Measurements from ENCODE around the gene RHBDL1. TPM values are rescaled to one million over a fixed set of nuclear protein-coding genes. Genes with fewer than 3 reads are reported as not detected.
A peak's percentile ranks its signal among the peaks of the same experiment; 100 is the strongest.

Gene RHBDL1
- total RNA-seq, 2 donors from 2014 or later: 0.42 to 8.0 TPM

DNA sequence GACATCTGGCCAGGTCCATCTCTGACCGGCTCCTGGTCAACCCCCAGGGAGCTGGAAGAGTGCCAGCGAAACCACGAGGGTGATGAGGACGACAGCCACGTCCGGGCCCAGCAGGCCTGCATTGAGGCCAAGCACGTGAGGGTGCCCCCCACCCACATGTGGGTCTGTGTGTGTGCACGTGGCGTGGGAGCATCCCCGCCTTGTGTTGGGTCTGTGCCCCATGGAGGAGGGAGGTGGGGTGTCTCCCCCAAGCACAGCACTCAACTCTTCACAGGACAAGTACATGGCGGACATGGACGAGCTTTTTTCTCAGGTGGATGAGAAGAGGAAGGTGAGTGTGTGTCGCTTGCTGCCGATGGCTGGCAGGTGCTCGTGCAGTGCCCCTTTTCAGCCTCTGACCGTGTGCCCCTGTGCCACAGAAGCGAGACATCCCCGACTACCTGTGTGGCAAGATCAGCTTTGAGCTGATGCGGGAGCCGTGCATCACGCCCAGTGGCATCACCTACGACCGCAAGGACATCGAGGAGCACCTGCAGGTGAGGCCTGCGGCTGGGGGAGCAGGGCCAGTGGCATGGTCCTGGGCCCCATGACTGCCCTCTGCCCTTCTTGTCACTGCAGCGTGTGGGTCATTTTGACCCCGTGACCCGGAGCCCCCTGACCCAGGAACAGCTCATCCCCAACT is 6.4 kb downstream of the RHBDL1 start:
- Histone ChIP-seq H3K4me3 (peak overlapping the region; percentile 83), H3K27me3 (replicated peaks; ENCODE audit: insufficient read depth) (no peaks in the 10 kb centered on the region), H3K9me3 (no peaks in the 10 kb centered on the region), H3K36me3 (peaks cover 24% of the 10 kb centered on the region), H3K4me1 (ENCODE audit: control insufficient read depth in 1 of 2, low read depth in 2 of 2) (peaks cover 33 to 50% of the 10 kb centered on the region in 2 donors), H3K27ac (no peak overlapping the region)
- DNase-seq (ENCODE audit: low spot score) (no peak), ATAC-seq (ENCODE audit: insufficient number of reproducible peaks, low FRiP score, low read depth) (no peak)
- TF ChIP-seq, protein P1, sequence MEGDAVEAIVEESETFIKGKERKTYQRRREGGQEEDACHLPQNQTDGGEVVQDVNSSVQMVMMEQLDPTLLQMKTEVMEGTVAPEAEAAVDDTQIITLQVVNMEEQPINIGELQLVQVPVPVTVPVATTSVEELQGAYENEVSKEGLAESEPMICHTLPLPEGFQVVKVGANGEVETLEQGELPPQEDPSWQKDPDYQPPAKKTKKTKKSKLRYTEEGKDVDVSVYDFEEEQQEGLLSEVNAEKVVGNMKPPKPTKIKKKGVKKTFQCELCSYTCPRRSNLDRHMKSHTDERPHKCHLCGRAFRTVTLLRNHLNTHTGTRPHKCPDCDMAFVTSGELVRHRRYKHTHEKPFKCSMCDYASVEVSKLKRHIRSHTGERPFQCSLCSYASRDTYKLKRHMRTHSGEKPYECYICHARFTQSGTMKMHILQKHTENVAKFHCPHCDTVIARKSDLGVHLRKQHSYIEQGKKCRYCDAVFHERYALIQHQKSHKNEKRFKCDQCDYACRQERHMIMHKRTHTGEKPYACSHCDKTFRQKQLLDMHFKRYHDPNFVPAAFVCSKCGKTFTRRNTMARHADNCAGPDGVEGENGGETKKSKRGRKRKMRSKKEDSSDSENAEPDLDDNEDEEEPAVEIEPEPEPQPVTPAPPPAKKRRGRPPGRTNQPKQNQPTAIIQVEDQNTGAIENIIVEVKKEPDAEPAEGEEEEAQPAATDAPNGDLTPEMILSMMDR (IDR thresholded peaks at IDR 0.05): no peak

DNA sequence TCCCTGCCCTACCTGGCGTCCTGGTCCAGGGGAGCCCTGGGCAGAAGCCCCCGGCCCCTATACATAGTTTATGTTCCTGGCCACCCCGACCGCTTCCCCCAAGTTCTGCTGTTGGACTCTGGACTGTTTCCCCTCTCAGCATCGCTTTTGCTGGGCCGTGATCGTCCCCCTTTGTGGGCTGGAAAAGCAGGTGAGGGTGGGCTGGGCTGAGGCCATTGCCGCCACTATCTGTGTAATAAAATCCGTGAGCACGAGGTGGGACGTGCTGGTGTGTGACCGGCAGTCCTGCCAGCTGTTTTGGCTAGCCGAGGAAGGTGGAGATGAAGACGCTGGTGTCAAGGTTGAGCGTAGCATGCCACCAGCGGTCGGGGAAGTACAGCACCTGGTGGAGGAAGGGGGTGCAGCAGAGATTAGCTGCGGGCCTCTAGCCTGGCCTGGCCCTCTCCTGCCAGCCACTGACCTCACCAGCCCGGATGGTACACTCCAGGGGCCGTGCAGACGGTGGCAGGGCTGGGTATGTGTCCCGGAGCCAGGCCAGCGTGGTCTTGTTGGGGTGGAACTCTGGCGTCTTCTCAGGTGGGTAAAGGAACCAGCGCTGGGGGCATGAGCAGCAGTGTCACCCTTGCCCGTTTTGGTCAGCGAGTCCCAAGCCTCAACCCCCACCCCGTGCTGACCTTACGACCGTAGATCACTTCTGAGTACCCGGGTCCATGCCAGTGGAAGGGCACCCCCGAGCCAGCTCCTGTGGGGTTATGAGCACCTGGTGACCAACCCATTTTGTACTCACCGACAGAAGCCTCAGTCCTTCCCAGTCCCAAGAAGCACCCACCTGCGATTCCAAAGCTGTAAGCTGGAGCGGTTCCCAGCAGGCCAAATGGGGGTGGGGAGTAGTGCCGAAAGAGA is 7.3 kb downstream of the RHBDL1 start:
- Histone ChIP-seq H3K4me3 (peak overlapping the region; percentile 87), H3K36me3 (peaks cover 25% of the 10 kb centered on the region), H3K9me3 (no peaks in the 10 kb centered on the region), H3K27ac (no peak overlapping the region), H3K4me1 (ENCODE audit: control insufficient read depth in 1 of 2, low read depth in 2 of 2) (peaks cover 33 to 50% of the 10 kb centered on the region in 2 donors), H3K27me3 (replicated peaks; ENCODE audit: insufficient read depth) (no peaks in the 10 kb centered on the region)
- no peak for DNase-seq (ENCODE audit: low spot score)
- ATAC-seq (ENCODE audit: insufficient number of reproducible peaks, low FRiP score, low read depth): no peak
- TF ChIP-seq, protein P1 (IDR thresholded peaks at IDR 0.05): no peak

DNA sequence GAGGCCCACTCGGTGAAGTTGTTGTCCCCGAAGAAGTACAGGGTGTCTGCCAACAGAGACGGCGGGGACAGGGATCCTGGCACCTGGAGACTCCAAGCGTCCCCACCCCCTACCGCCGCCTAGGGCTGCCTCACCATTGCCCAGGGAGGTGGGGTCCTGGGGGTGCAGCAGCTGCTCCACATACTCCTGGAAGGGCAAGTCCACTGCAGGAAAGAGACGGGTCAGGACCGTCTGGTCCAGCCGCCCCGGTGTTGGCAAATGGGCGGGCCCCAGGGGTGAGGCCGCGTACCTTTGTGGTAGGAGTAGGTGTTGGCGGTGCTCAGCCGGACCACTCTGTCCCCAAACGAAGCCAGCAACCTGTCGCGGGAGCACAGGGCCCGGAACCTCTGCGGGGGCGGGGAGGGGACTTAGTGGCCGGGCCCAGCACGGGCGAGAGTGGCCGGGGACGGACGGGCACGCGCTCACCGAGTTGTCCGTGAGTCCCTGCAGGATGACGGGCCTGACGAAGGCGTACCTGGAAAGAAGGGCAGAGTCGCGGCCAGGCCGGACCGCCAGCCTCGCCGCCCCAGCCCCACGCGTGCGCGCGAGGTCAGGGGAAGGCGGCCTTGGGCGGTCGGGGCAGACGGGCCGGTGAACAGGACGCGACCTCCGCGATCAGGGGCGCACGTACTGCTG is 8.1 kb downstream of the RHBDL1 start:
- peaks cover 33 to 52% of the 10 kb centered on the region in 2 donors for H3K4me1 ChIP-seq (ENCODE audit: control insufficient read depth in 1 of 2, low read depth in 2 of 2)
- no peak for DNase-seq (ENCODE audit: low spot score)
- H3K27ac ChIP-seq: no peak overlapping the region
- H3K36me3 ChIP-seq: peaks cover 25% of the 10 kb centered on the region
- H3K9me3 ChIP-seq: no peaks in the 10 kb centered on the region
- no peaks in the 10 kb centered on the region for H3K27me3 ChIP-seq (replicated peaks; ENCODE audit: insufficient read depth)
- no peak for ATAC-seq (ENCODE audit: insufficient number of reproducible peaks, low FRiP score, low read depth)
- TF ChIP-seq, protein P1 (IDR thresholded peaks at IDR 0.05): no peak
- peak overlapping the region; percentile 87 for H3K4me3 ChIP-seq

DNA sequence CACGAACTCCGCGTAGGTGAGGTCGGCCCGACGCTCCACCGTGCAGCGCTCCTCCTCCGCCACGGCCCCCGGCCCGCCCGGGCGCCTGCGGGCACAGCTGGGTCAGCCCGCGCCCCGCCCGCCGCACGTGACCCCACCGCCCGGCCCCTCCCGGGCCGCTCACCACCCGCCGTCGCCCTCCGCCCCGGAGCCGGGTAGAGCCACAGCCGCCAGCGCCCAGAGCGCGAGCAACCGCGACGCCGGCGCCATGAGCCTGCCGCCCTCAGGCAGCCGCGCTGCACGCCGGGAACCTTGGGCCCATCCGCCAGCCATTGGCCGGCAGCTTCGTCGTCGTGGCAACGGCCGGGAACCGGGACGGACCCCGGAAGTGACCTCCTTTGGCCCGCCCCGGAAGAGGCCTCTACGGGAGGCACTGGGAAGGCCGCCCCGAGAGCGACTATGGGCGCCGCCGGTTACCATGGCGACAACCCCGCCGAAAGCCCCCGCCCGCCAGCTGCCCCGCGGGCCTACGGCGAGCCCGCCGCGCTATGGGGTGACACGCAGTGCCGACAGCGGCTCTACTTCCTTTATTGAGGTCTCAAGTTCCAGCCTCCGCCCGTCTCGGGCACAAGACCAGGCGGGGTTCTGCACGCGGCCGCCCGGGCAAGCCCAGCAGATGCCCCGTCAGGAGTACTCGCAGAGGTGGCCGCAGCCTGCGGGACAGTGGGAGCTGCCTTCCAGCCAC is 8.8 kb downstream of the RHBDL1 start, which contains the start of gene JMJD8:
Gene JMJD8 (minus strand): TSS at position 264 of the 724 bp plus-strand sequence. CDS start 15 bp downstream, at position 249.
- peak within 1 kb of the TSS; percentile 73 to 79 for H3K27ac ChIP-seq

More for the DNA sequence above, 8.8 kb downstream of the RHBDL1 start, which contains the start of gene JMJD8:
- TF ChIP-seq, protein P1 (IDR thresholded peaks at IDR 0.05): no peak
- Histone ChIP-seq H3K27me3 (replicated peaks; ENCODE audit: insufficient read depth) (no peaks in the 10 kb centered on the region), H3K36me3 (peaks cover 25% of the 10 kb centered on the region), H3K4me1 (ENCODE audit: control insufficient read depth in 1 of 2, low read depth in 2 of 2) (peaks cover 34 to 55% of the 10 kb centered on the region in 2 donors), H3K4me3 (peak within 1 kb of the TSS; percentile 87), H3K9me3 (no peaks in the 10 kb centered on the region)
- peak; percentile 57 for ATAC-seq (ENCODE audit: insufficient number of reproducible peaks, low FRiP score, low read depth)
- peak; percentile 85 for DNase-seq (ENCODE audit: low spot score)
